Neural crest cell (in vitro differentiated cells): Measurements from ENCODE around the gene CACTIN. TPM values are rescaled to one million over a fixed set of nuclear protein-coding genes. Genes with fewer than 3 reads are reported as not detected.

Source experiments
- DNase-seq: peaks from one replicate; pipeline ENCODE4 v3.0.0; 2021; ENCODE audit warnings: low read depth, mixed read lengths, low spot score
- H3K27ac Mint-ChIP-seq: one replicate; pipeline ENCODE4 v1.8.0; 2021; ENCODE audit warnings: mild to moderate bottlenecking, mixed read lengths; ENCODE audit not compliant: unreplicated experiment
- H3K27me3 Mint-ChIP-seq: 2 replicates; pipeline ENCODE4 v1.8.0; 2021; ENCODE audit warnings: low read depth, mild to moderate bottlenecking, mixed read lengths
- H3K36me3 Mint-ChIP-seq: 2 replicates; pipeline ENCODE4 v1.8.0; 2021; ENCODE audit warnings: low read depth, mild to moderate bottlenecking, mixed read lengths
- H3K4me1 Mint-ChIP-seq: 2 replicates; pipeline ENCODE4 v1.8.0; 2021; ENCODE audit warnings: mixed read lengths
- H3K4me3 Mint-ChIP-seq: one replicate; pipeline ENCODE4 v1.8.0; 2021; ENCODE audit warnings: mild to moderate bottlenecking, mixed read lengths
- H3K9me3 Mint-ChIP-seq: 2 replicates; pipeline ENCODE4 v1.8.0; 2021; ENCODE audit warnings: mixed read lengths
- CTCF ChIP-seq: fragments of 200-600 bp; sonication (generic); conservative IDR thresholded peaks from 2 replicates; pipeline ENCODE4 v1.5.0; 2021; ENCODE audit warnings: antibody characterized with exemption, mild to moderate bottlenecking
- total RNA-seq: library from RNA; stranded (reverse); gene quantifications from 2 replicates; pipeline ENCODE4 v1.2.1, GENCODE V29; 2021

The CACTIN gene
- total RNA-seq, 1 donor from 2014 or later: 33.5 TPM

- H3K27ac Mint-ChIP-seq: no peak overlapping the region
- peak overlapping the region; percentile 50 for H3K4me3 Mint-ChIP-seq
- peaks cover 2% of the 10 kb centered on the region for H3K36me3 Mint-ChIP-seq
- no peak for TF ChIP-seq CTCF
- H3K9me3 Mint-ChIP-seq: no peaks in the 10 kb centered on the region
- peaks cover 54% of the 10 kb centered on the region for H3K27me3 Mint-ChIP-seq
- DNase-seq: no peak
- H3K4me1 Mint-ChIP-seq: peaks cover 7% of the 10 kb centered on the region
Observed at GRCh38 chr19:3580156-3580934, 46.2 kb downstream of the CACTIN start.

DNA sequence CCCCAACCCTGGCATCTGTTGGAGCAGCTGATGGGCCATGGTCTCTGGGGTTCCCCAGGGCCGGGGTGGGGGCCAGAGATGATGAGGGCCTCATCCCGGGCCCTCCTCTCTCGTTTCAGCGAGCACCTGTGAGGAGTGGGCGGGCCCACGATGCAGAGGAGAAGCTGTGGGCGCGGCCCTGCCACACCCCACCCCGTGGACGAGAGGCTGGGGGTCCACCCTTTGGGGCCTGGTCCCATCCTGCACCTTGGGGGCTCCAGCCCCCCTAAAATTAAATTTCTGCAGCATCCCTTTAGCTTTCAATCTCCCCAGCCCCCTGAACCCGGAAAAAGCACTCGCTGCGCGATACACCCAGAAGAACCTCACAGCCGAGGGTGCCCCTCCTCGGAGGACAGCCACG, 48.2 kb downstream of the CACTIN start:
- H3K4me3 Mint-ChIP-seq: peak overlapping the region; percentile 41
- TF ChIP-seq CTCF: no peak
- no peaks in the 10 kb centered on the region for H3K9me3 Mint-ChIP-seq

GRCh38 chr19:3577723-3578344, 48.8 kb downstream of the CACTIN start:
- no peaks in the 10 kb centered on the region for H3K9me3 Mint-ChIP-seq
- H3K36me3 Mint-ChIP-seq: peaks cover 10% of the 10 kb centered on the region
- no peak for TF ChIP-seq CTCF
- peaks cover 41% of the 10 kb centered on the region for H3K27me3 Mint-ChIP-seq
- no peak overlapping the region for H3K27ac Mint-ChIP-seq
- H3K4me3 Mint-ChIP-seq: no peak overlapping the region
- DNase-seq: no peak
- H3K4me1 Mint-ChIP-seq: peaks cover 15% of the 10 kb centered on the region

More for the DNA sequence above, 48.2 kb downstream of the CACTIN start:
- Mint-ChIP-seq H3K27ac (no peak overlapping the region), H3K36me3 (peaks cover 10% of the 10 kb centered on the region), H3K27me3 (peaks cover 46% of the 10 kb centered on the region), H3K4me1 (peaks cover 15% of the 10 kb centered on the region)
- DNase-seq: no peak

GRCh38 chr19:3576696-3577443, 49.7 kb downstream of the CACTIN start:
- H3K4me3 Mint-ChIP-seq: peak overlapping the region; percentile 77
- peaks cover 23% of the 10 kb centered on the region for H3K4me1 Mint-ChIP-seq
- TF ChIP-seq CTCF: no peak
- H3K27ac Mint-ChIP-seq: no peak overlapping the region
- H3K27me3 Mint-ChIP-seq: peaks cover 36% of the 10 kb centered on the region
- no peaks in the 10 kb centered on the region for H3K9me3 Mint-ChIP-seq
- DNase-seq: peak; percentile 40
- peaks cover 10% of the 10 kb centered on the region for H3K36me3 Mint-ChIP-seq

GRCh38 chr19:3575949-3576673, 50.5 kb downstream of the CACTIN start:
- TF ChIP-seq CTCF: no peak
- no peak for DNase-seq
- Mint-ChIP-seq H3K36me3 (peaks cover 10% of the 10 kb centered on the region), H3K27ac (no peak overlapping the region), H3K27me3 (peaks cover 36% of the 10 kb centered on the region), H3K9me3 (no peaks in the 10 kb centered on the region), H3K4me3 (peak overlapping the region; percentile 89), H3K4me1 (peaks cover 29% of the 10 kb centered on the region)
